GM18951 (cell line): ENCODE measurements around the gene ISG20L2.

Source experiments
- POLR2A ChIP-seq: IDR thresholded peaks from 4 replicates; pipeline ENCODE4 v1.6.1; 2011; ENCODE audit warnings: mild to moderate bottlenecking; ENCODE audit not compliant: insufficient read length, insufficient read depth; ENCODE audit errors: extremely low read depth
- in situ Hi-C: fragments of 300-500 bp; cut with MboI; formaldehyde crosslinking; loops from one replicate; pipeline ENCODE4 v1.12.0; 2022; ENCODE audit warnings: low sequenced_read_pairs, mixed read lengths, inconsistent platforms; ENCODE audit not compliant: unreplicated experiment

The ISG20L2 gene

GRCh38 chr1:156740741-156741480 is 12.3 kb upstream of the ISG20L2 start, which contains the start of gene MRPL24:
MRPL24 (minus strand) TSS chr1:156741088; CDS start chr1:156738704, 2,384 bp downstream.
- in situ Hi-C loops = no loop called here

GRCh38 chr1:156740237-156740740 is 11.7 kb upstream of the ISG20L2 start:
- TF ChIP-seq POLR2A = no peak
- in situ Hi-C loops = no loop called here

More at GRCh38 chr1:156740741-156741480, 12.3 kb upstream of the ISG20L2 start, which contains the start of gene MRPL24:
- peak; percentile 73 for TF ChIP-seq POLR2A

GRCh38 chr1:156738916-156739315 is 10.3 kb upstream of the ISG20L2 start:
- in situ Hi-C loops = no loop called here
- no peak for TF ChIP-seq POLR2A

- TF ChIP-seq POLR2A = no peak
- in situ Hi-C loops = no loop called here
Observed at GRCh38 chr1:156738407-156738806, 9.8 kb upstream of the ISG20L2 start.

- no peak for TF ChIP-seq POLR2A
- in situ Hi-C loops = no loop called here
Observed at GRCh38 chr1:156733989-156734584, 5.5 kb upstream of the ISG20L2 start.

- peak; percentile 81 for TF ChIP-seq POLR2A
- in situ Hi-C loops = no loop called here
Observed at GRCh38 chr1:156727926-156728598, 504 bp downstream of the ISG20L2 start, which contains the start of gene METTL25B. METTL25B (plus strand) TSS chr1:156728469; CDS start chr1:156729105, 636 bp downstream.

- in situ Hi-C loops = no loop called here
- TF ChIP-seq POLR2A = no peak
Observed at GRCh38 chr1:156727492-156727891, 1.1 kb downstream of the ISG20L2 start.

- in situ Hi-C loops = no loop called here
- TF ChIP-seq POLR2A = no peak
Observed at GRCh38 chr1:156726549-156727226, 1.9 kb downstream of the ISG20L2 start.

GRCh38 chr1:156725683-156726280 is 2.8 kb downstream of the ISG20L2 start:
- TF ChIP-seq POLR2A = no peak
- in situ Hi-C loops = no loop called here

GRCh38 chr1:156721535-156721934 is 7.0 kb downstream of the ISG20L2 start:
- in situ Hi-C loops = no loop called here

GRCh38 chr1:156721131-156721530 is 7.4 kb downstream of the ISG20L2 start:
- no peak for TF ChIP-seq POLR2A
- in situ Hi-C loops = no loop called here

More at GRCh38 chr1:156721535-156721934, 7.0 kb downstream of the ISG20L2 start:
- TF ChIP-seq POLR2A = no peak

GRCh38 chr1:156717351-156717750 is 11.2 kb downstream of the ISG20L2 start:
- TF ChIP-seq POLR2A = no peak
- in situ Hi-C loops = no loop called here
